B cell (primary cell): ENCODE measurements around the gene TMBIM1.

Experiments
- EZH2 ChIP-seq: IDR thresholded peaks from 2 replicates; pipeline ENCODE4 v1.6.1; 2012; ENCODE audit warnings: borderline replicate concordance, low read depth, mild to moderate bottlenecking, moderate library complexity, low read length; ENCODE audit not compliant: insufficient read depth, poor library complexity, severe bottlenecking
- TF ChIP-seq, protein P1 (sequence below): fragments of 200-600 bp; IDR thresholded peaks from one replicate; pipeline ENCODE4 v1.8.0; 2022; ENCODE audit warnings: antibody characterized with exemption, mild to moderate bottlenecking

DNA sequence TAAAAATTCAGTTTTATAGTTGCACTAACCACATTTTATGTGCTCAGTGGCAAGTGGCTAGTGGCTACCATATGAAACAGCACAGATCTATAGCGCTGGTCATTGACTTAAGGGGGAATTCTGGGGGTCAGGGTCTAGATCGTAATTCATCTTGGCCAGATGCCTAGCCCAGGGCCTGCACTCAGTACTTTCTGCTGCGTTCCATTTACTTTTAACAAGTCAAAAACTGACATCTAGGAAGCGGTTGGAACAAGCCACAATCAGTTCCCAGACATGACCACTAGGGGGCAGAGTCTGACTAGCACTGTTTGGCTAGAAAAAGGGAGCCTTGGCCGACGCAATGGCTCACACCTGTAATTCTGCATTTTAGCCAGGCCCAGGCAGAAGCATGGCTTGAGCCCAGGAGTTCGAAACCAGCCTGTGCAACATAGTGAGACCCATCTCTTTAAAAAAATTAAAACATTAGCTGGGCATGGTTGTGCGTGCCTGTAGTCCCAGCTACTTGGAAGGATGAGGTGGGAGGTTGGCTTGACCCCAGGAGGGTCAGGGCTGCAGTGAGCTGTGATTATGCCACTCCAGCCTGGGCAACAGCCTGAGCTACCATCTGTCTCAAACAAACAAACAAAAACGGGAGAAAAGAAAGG lies 9.0 kb upstream of the TMBIM1 start:
- TF ChIP-seq EZH2: no peak
- TF ChIP-seq, protein P1, sequence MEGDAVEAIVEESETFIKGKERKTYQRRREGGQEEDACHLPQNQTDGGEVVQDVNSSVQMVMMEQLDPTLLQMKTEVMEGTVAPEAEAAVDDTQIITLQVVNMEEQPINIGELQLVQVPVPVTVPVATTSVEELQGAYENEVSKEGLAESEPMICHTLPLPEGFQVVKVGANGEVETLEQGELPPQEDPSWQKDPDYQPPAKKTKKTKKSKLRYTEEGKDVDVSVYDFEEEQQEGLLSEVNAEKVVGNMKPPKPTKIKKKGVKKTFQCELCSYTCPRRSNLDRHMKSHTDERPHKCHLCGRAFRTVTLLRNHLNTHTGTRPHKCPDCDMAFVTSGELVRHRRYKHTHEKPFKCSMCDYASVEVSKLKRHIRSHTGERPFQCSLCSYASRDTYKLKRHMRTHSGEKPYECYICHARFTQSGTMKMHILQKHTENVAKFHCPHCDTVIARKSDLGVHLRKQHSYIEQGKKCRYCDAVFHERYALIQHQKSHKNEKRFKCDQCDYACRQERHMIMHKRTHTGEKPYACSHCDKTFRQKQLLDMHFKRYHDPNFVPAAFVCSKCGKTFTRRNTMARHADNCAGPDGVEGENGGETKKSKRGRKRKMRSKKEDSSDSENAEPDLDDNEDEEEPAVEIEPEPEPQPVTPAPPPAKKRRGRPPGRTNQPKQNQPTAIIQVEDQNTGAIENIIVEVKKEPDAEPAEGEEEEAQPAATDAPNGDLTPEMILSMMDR: peak; percentile 90
